Small intestine (tissue), 7 donors: ENCODE measurements around the gene TRAK1. TPM values are rescaled to one million over a fixed set of nuclear protein-coding genes. Genes with fewer than 3 reads are reported as not detected.

Source experiments
- DNase-seq, 2 donors: peaks; one replicate each; pipeline versions ENCODE4 v3.0.0 to v3.0.0-alpha.2; 2013
- FAIRE-seq: peaks from 2 replicates; lab custom pipeline; 2012; peaks lifted over from hg19 to GRCh38; lab: Jason Lieb, UNC
- H3K27ac ChIP-seq, 3 donors: one replicate each; pipeline ENCODE4 v1.5.1; 2013; ENCODE audit warnings: low read length in 2 of 3, mild to moderate bottlenecking in 2 of 3, control low read depth in 1 of 3, inconsistent platforms in 1 of 3, low read depth in 1 of 3, moderate library complexity in 1 of 3
- H3K27me3 ChIP-seq, 3 donors: one replicate each; pipeline ENCODE4 v1.6.1; 2013; ENCODE audit warnings: low read length in 3 of 3, inconsistent platforms in 1 of 3; ENCODE audit not compliant: control insufficient read depth in 3 of 3, insufficient read depth in 3 of 3
- H3K36me3 ChIP-seq, 3 donors: one replicate each; pipeline ENCODE4 v1.6.1; 2013; ENCODE audit warnings: low read length in 3 of 3, inconsistent platforms in 1 of 3, low read depth in 1 of 3, mild to moderate bottlenecking in 1 of 3, moderate library complexity in 1 of 3; ENCODE audit not compliant: control insufficient read depth in 3 of 3, insufficient read depth in 2 of 3
- H3K4me1 ChIP-seq, 3 donors: one replicate each; pipeline ENCODE4 v1.6.1; 2013; ENCODE audit warnings: low read length in 2 of 3, inconsistent platforms in 1 of 3, low read depth in 1 of 3, mild to moderate bottlenecking in 1 of 3, moderate library complexity in 1 of 3; ENCODE audit not compliant: control insufficient read depth in 3 of 3, insufficient read depth in 2 of 3
- H3K4me3 ChIP-seq, 3 donors: one replicate each; pipeline ENCODE4 v1.5.1; 2013; ENCODE audit warnings: low read length in 3 of 3, control low read depth in 1 of 3, inconsistent platforms in 1 of 3, low read depth in 1 of 3, mild to moderate bottlenecking in 1 of 3, moderate library complexity in 1 of 3
- H3K9me3 ChIP-seq, 2 donors: one replicate each; pipeline ENCODE4 v1.6.1; 2013; ENCODE audit warnings: low read depth in 1 of 2, low read length in 1 of 2; ENCODE audit not compliant: control insufficient read depth in 2 of 2, insufficient read depth in 1 of 2
- WGBS, 3 donors: extraction: QIAGEN DNeasy Blood & Tissue Kit; methylation state at CpG; one replicate each; pipeline ENCODE4 v1.1.7; 2013; 5-methylcytosine and 5-hydroxymethylcytosine counted together
- polyA plus RNA-seq, 4 donors: library from polyadenylated mRNA; stranded (reverse) in 3 of 4; unstranded in 1 of 4; fragments of 200-250 nt in 3 of 4; fragments of 120-200 nt in 1 of 4; gene quantifications; one replicate each; pipeline versions ENCODE4 v1.2.1 to v1.2.3, GENCODE V29; 2013
- donor health status: healthy with polysubstance abuse.
- donor health status: control.
- donor health status: control.
- donor health status: Bipolar disorder and iron deficiency.
- donor health status: healthy.

The TRAK1 gene
- polyA plus RNA-seq, 4 donors, result 20.9 to 74.7 (median 39.8) TPM

DNA sequence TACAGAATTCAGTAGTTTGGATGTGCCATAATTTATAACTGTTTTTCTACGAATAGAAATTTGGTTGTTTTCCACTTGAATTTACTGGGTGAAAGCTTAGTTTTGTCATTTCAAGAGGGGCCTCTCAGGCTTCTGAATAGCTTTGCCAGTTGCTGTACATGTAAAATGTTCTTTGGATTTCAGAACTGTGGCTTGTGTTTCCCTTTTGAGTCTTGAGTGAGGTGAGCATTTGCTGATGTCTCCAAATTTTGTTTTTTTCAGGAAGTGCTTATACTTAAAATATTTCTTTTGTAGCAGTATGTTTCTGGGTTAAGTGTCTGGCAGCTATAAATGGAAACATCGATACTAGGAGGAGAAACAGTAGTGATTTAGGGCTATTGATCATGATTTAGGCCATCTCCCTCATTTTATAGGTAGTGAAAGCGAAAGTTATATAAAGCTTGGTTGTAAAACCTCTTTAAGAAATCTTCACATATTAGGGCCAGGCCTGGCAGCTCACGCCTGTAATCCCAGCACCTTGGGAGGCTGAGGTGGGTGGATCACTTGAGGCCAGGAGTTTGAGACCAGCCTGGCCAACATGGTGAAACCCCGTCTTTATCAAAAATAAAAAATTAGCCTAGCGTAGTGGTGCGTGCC is 9.2 kb upstream of the TRAK1 start:
- Histone ChIP-seq H3K27ac (peak overlapping the region in 2 of 3 donors; percentile 40 to 81), H3K4me1 (peaks cover 8 to 21% (median 17%) of the 10 kb centered on the region in 3 donors)
- 31 to 53% (median 37%) methylated on average over 7 of the region's 7 CpGs for WGBS, 3 donors

GRCh38 chr3:42084586-42084985 is 6.6 kb upstream of the TRAK1 start:
- H3K4me3 ChIP-seq, result no peak overlapping the region
- 51 to 70% (median 64%) methylated on average over 3 of the region's 3 CpGs for WGBS, 3 donors
- H3K27me3 ChIP-seq, result no peaks in the 10 kb centered on the region
- peaks cover 8 to 21% (median 17%) of the 10 kb centered on the region in 3 donors for H3K4me1 ChIP-seq
- H3K27ac ChIP-seq, result no peak overlapping the region
- FAIRE-seq (no peak), DNase-seq (no peak)
- H3K36me3 ChIP-seq, result peaks cover 0 to 19% (median 6%) of the 10 kb centered on the region in 3 donors
- H3K9me3 ChIP-seq, result no peaks in the 10 kb centered on the region

More for the DNA sequence above, 9.2 kb upstream of the TRAK1 start:
- Histone ChIP-seq H3K36me3 (peaks cover 0 to under 1% (median under 1%) of the 10 kb centered on the region in 3 donors), H3K9me3 (peaks cover 0 to 14% of the 10 kb centered on the region in 2 donors), H3K27me3 (no peaks in the 10 kb centered on the region), H3K4me3 (no peak overlapping the region)
- DNase-seq, result peak in 1 of 2 donors; percentile 52
- FAIRE-seq, result no peak

DNA sequence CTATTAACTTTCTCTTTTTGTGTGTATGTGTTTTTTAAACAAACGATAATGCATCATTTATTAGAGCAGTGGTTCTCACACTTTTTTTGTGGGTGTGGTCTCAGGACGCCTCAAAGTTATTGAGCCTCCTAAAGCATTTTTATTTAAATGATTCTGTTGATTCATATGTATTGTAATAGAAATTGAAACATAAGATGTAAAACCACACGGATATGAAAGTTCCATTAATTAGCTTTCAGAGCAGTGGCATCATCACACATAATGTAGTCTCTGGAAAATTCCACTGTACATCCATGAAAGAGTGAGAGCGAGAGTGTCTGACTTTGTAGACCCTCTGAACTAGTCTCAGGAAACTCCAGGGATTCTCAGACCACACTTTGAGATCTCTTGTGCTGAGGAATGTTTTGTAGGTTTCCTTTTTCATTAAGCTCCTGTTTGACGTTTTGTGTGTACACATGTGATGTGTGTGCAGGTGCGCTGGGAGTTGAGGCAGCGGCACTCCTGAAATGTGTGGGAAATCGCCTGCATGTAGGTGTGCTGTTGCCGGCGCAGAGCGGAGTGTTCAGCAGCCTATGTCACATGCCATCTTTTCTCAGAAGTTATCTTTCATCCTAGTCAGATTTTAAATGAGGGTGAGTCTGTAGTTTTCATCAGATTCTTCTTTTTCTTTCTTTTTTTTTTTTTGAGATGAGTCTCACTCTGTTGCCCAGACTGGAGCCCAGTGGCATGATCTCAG is 5.3 kb upstream of the TRAK1 start:
- no peak overlapping the region for H3K27ac ChIP-seq
- FAIRE-seq (no peak), DNase-seq (no peak)
- no peak overlapping the region for H3K4me3 ChIP-seq
- H3K27me3 ChIP-seq, result no peaks in the 10 kb centered on the region
- H3K4me1 ChIP-seq, result peaks cover 6 to 13% (median 7%) of the 10 kb centered on the region in 3 donors
- 77 to 88% (median 81%) methylated on average over 11 of the region's 11 CpGs for WGBS, 3 donors
- H3K36me3 ChIP-seq, result peaks cover 0 to 29% (median 10%) of the 10 kb centered on the region in 3 donors
- no peaks in the 10 kb centered on the region for H3K9me3 ChIP-seq

- peaks cover 0 to 6% of the 10 kb centered on the region in 2 donors for H3K9me3 ChIP-seq
- WGBS, 3 donors, result 88 to 94% (median 91%) methylated on average over 11 of the region's 11 CpGs
- no peak for DNase-seq
- H3K27ac ChIP-seq, result no peak overlapping the region
- peaks cover 0 to 2% (median 0%) of the 10 kb centered on the region in 3 donors for H3K4me1 ChIP-seq
- H3K4me3 ChIP-seq, result no peak overlapping the region
- FAIRE-seq, result no peak
- H3K27me3 ChIP-seq, result no peaks in the 10 kb centered on the region
- peaks cover 0 to 44% (median 10%) of the 10 kb centered on the region in 3 donors for H3K36me3 ChIP-seq
These were observed 2.2 kb upstream of the TRAK1 start for GRCh38 chr3:42088803-42089530.

- DNase-seq (no peak), FAIRE-seq (no peak)
- H3K9me3 ChIP-seq, result peaks cover 0 to 6% of the 10 kb centered on the region in 2 donors
- no peak overlapping the region for H3K4me3 ChIP-seq
- no peaks in the 10 kb centered on the region for H3K4me1 ChIP-seq
- WGBS, 3 donors, result 63 to 86% (median 77%) methylated on average over 3 of the region's 3 CpGs
- no peaks in the 10 kb centered on the region for H3K27me3 ChIP-seq
- H3K36me3 ChIP-seq, result peaks cover 0 to 49% (median 10%) of the 10 kb centered on the region in 3 donors
- H3K27ac ChIP-seq, result peak overlapping the region in 2 of 3 donors; percentile 28 to 50
These were observed 849 bp downstream of the TRAK1 start for GRCh38 chr3:42092006-42092405.

- Histone ChIP-seq H3K9me3 (peaks cover 0 to 6% of the 10 kb centered on the region in 2 donors), H3K36me3 (peaks cover 5 to 40% (median 5%) of the 10 kb centered on the region in 3 donors), H3K27ac (no peak overlapping the region), H3K4me1 (no peaks in the 10 kb centered on the region), H3K27me3 (no peaks in the 10 kb centered on the region), H3K4me3 (no peak overlapping the region)
- FAIRE-seq, result no peak
- no peak for DNase-seq
- 81 to 85% (median 82%) methylated on average over 4 of the region's 4 CpGs for WGBS, 3 donors
These were observed 3.0 kb downstream of the TRAK1 start for GRCh38 chr3:42094128-42094527.

DNA sequence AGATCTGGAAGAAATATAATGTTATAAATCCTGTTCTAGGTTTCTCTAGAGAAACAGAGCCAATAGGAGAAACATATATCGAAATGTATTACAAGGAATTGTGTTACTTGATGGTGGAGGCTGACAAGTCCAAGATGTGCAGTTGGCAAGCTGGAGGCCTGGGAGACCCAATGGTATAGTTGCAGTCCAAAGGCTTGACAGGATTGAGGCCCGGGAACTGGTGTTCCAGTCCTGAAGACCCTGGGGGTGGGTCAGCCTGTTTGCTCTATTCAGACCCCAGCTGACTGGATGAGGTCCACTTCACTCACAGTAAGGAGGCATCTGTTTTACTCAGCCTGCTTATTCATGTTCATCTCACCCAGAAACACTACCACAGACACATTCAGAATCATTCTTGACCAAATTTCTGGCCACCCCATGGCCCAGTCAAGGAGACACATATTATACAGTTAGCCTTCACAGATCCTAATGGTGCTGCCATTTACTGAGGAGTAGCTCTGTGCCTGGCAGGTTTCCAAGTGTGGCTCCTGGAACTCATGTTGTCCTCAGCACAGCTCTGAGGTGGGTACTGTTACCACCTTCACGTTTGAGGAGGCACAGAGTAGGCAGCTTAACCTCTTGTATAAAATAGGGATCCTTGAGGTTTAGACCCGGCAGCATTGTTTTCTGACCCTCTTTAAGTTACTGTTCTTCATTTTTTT is 3.7 kb downstream of the TRAK1 start:
- 80 to 86% (median 81%) methylated on average over 4 of the region's 4 CpGs for WGBS, 3 donors
- FAIRE-seq (no peak), DNase-seq (no peak)
- Histone ChIP-seq H3K9me3 (peaks cover 0 to 6% of the 10 kb centered on the region in 2 donors), H3K4me1 (no peaks in the 10 kb centered on the region), H3K36me3 (peaks cover 2 to 33% (median 5%) of the 10 kb centered on the region in 3 donors), H3K27ac (no peak overlapping the region), H3K4me3 (no peak overlapping the region), H3K27me3 (no peaks in the 10 kb centered on the region)
